Osteocyte (in vitro differentiated cells): ENCODE results near the gene ITIH4. TPM values are rescaled to one million over a fixed set of nuclear protein-coding genes. Genes with fewer than 3 reads are reported as not detected.

Experiments
- DNase-seq: peaks from one replicate; pipeline ENCODE4 v3.0.0; 2021; ENCODE audit warnings: mixed read lengths; ENCODE audit not compliant: unreplicated experiment; ENCODE audit errors: extremely low spot score
- H3K27ac Mint-ChIP-seq: one replicate; pipeline ENCODE4 v1.8.0; 2021; ENCODE audit warnings: mild to moderate bottlenecking, mixed read lengths; ENCODE audit not compliant: unreplicated experiment
- H3K27me3 Mint-ChIP-seq: one replicate; pipeline ENCODE4 v1.8.0; 2021; ENCODE audit warnings: mixed read lengths; ENCODE audit not compliant: unreplicated experiment
- H3K36me3 Mint-ChIP-seq: one replicate; pipeline ENCODE4 v1.8.0; 2021; ENCODE audit warnings: mixed read lengths; ENCODE audit not compliant: unreplicated experiment
- H3K4me1 Mint-ChIP-seq: one replicate; pipeline ENCODE4 v1.8.0; 2021; ENCODE audit warnings: mixed read lengths; ENCODE audit not compliant: unreplicated experiment
- H3K4me3 Mint-ChIP-seq: one replicate; pipeline ENCODE4 v1.8.0; 2021; ENCODE audit warnings: mild to moderate bottlenecking, moderate library complexity, mixed read lengths; ENCODE audit not compliant: unreplicated experiment
- H3K9me3 Mint-ChIP-seq: one replicate; pipeline ENCODE4 v1.8.0; 2021; ENCODE audit warnings: mixed read lengths; ENCODE audit not compliant: unreplicated experiment
- long read RNA-seq: library from polyadenylated mRNA; unstranded; transcript quantifications from one replicate; pipeline ENCODE4 v2.0.0, GENCODE V29; 2021
- total RNA-seq: library from RNA; stranded (reverse); gene quantifications from 2 replicates; pipeline ENCODE4 v1.2.1, GENCODE V29; 2021
- TF ChIP-seq, protein P1 (sequence below): fragments of 200-600 bp; sonication (generic); IDR thresholded peaks from 2 replicates; pipeline ENCODE4 v1.5.0; 2021; ENCODE audit warnings: antibody characterized with exemption, mild to moderate bottlenecking, moderate library complexity

ITIH4 gene
- 7.1 and 7.2 TPM in 2 replicates for total RNA-seq
- long read RNA-seq, partial matches to known transcripts: 0 of 1 reads
- long read RNA-seq, other reads (novel, unspliced or antisense): 1 of 1 reads

DNA sequence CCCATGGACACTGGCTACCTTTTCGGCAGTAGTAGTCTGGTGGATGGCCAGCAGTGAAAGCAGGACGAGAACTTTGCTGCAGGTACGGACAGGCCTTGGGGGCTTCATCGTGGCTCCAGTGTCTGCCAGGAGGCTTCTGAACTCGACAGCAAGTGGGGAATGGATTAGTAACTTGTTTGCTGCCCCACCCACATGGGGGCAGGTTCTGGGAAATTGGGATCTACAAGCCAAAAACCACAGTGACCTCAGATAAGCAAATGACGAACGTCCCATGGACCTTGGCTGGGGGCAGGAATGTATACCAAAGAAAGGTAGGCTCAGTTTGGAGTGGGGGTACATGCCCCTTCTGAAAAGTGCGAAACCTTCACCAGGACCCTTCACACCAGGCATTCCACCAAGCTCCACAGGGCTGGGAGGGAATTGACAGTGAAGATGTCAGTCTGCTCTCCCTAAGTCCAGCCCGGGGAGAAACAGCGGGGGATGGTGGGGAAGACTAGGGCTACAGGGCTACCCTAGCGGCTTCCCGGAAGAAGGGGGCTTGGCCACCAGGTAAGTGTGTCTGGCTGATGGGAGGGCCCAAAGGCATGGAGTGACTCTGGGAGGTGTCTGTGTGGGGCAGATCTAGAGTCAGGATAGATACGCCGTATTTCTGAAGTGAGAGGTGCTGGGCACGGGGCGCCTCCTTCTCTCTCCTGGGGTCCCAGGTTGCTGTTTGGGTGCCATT lies at the start of gene ITIH4:
TSS of gene ITIH4 (minus strand) at position 138 of the 724 bp plus-strand sequence. CDS start at position 108, 30 bp downstream.
- no peak for DNase-seq

DNA sequence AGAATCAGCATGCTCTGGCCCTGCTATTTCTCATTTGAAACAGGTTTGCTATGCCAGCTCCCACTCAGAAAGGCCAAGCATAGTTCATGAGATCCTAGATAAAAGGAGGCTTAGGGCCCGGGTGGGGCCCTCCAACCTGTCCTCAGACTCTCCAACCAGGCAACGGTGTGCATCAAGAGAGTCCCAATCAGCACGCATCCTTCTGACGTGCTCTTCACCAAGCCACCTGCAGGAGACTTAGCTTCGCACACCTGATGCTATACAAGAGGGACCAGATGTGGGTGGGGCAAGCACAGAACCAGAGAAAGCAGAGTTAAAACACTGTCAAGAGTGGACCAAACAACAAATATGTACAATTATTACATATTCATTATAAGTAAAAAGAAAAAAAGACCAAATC lies 49.6 kb upstream of the ITIH4 start:
- DNase-seq: no peak
- no peaks in the 10 kb centered on the region for H3K27me3 Mint-ChIP-seq
- peaks cover 2% of the 10 kb centered on the region for H3K4me1 Mint-ChIP-seq
- H3K27ac Mint-ChIP-seq: no peak overlapping the region
- H3K4me3 Mint-ChIP-seq: no peak overlapping the region
- peaks cover 6% of the 10 kb centered on the region for H3K9me3 Mint-ChIP-seq
- TF ChIP-seq, protein P1, sequence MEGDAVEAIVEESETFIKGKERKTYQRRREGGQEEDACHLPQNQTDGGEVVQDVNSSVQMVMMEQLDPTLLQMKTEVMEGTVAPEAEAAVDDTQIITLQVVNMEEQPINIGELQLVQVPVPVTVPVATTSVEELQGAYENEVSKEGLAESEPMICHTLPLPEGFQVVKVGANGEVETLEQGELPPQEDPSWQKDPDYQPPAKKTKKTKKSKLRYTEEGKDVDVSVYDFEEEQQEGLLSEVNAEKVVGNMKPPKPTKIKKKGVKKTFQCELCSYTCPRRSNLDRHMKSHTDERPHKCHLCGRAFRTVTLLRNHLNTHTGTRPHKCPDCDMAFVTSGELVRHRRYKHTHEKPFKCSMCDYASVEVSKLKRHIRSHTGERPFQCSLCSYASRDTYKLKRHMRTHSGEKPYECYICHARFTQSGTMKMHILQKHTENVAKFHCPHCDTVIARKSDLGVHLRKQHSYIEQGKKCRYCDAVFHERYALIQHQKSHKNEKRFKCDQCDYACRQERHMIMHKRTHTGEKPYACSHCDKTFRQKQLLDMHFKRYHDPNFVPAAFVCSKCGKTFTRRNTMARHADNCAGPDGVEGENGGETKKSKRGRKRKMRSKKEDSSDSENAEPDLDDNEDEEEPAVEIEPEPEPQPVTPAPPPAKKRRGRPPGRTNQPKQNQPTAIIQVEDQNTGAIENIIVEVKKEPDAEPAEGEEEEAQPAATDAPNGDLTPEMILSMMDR: no peak
- H3K36me3 Mint-ChIP-seq: peaks cover 6% of the 10 kb centered on the region

More for the DNA sequence above, at the start of gene ITIH4:
- no peaks in the 10 kb centered on the region for H3K27me3 Mint-ChIP-seq
- TF ChIP-seq, protein P1: no peak
- no peaks in the 10 kb centered on the region for H3K9me3 Mint-ChIP-seq
- H3K36me3 Mint-ChIP-seq: no peaks in the 10 kb centered on the region
- no peak within 1 kb of the TSS for H3K4me3 Mint-ChIP-seq
- peaks cover 43% of the 10 kb centered on the region for H3K4me1 Mint-ChIP-seq
- peak within 1 kb of the TSS; percentile 84 for H3K27ac Mint-ChIP-seq

DNA sequence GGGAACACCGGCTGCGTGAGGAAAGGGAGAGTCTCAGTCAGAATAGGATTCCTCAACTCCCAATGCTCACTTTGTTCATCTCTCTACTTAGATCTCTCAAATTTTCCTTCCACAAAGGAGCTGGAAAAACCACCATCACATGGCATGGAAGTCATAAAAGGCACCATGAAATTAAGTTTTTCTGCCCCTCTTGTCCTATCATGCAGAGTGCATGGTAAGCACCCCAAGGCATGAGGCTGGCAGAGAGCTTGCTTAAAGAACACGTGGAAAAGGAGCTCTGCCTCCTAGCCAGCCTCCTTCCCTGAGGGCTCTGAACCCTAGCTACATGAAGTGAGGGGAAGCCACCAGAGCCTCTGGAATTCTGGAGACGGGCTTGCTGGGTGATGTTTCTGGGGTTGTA lies 49.1 kb upstream of the ITIH4 start:
- DNase-seq: no peak
- TF ChIP-seq, protein P1: no peak
- Mint-ChIP-seq H3K4me1 (peaks cover 5% of the 10 kb centered on the region), H3K9me3 (peaks cover 1% of the 10 kb centered on the region), H3K36me3 (peaks cover 2% of the 10 kb centered on the region), H3K4me3 (no peak overlapping the region), H3K27me3 (no peaks in the 10 kb centered on the region), H3K27ac (no peak overlapping the region)

DNA sequence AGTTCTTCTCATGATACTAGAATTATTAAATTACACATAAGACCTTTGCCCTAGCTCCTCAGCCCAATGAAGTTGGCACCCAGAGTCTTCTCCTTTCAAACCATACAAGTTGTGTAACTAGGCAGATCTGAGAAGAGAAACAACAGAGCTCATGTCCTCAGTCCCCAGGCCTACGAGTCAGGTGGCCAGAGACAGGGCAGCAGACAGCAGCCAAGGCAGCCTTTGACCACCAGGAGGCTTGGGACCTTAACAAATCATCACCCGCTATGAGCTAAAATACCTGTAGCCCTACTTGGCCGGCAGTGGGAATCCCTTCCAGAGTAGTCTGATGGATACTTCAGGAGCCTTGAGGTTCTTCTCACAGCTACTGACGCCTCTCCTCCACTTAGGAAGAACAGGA lies 48.6 kb upstream of the ITIH4 start:
- Mint-ChIP-seq H3K4me1 (peaks cover 7% of the 10 kb centered on the region), H3K9me3 (no peaks in the 10 kb centered on the region), H3K4me3 (no peak overlapping the region), H3K27me3 (no peaks in the 10 kb centered on the region), H3K36me3 (peaks cover 2% of the 10 kb centered on the region), H3K27ac (no peak overlapping the region)
- TF ChIP-seq, protein P1: no peak
- DNase-seq: no peak

DNA sequence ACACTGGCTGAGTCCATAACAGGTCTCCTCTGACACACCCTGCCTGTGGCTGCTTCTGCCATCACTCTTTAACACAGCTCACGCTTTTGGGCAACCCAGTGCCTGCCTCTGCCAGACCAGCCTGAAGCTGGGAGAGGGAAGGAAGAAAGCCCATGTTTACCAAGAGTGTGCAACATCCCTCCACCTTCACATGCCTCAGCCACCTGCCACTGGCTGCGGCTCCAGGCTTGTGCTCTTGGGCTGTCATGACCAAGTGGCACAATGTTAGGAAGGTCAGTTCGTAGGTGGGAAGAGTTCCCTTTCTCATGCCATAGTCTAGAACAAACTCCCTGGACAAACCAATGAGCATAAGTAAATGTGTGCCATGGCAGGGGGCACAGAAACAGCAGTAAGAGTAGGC lies 46.6 kb upstream of the ITIH4 start:
- H3K4me1 Mint-ChIP-seq: peaks cover 12% of the 10 kb centered on the region
- TF ChIP-seq, protein P1: no peak
- no peak overlapping the region for H3K4me3 Mint-ChIP-seq
- no peak overlapping the region for H3K27ac Mint-ChIP-seq
- no peak for DNase-seq
- no peaks in the 10 kb centered on the region for H3K9me3 Mint-ChIP-seq
- no peaks in the 10 kb centered on the region for H3K27me3 Mint-ChIP-seq
- peaks cover 2% of the 10 kb centered on the region for H3K36me3 Mint-ChIP-seq
